ENCODE data around the gene ITK.

The ITK gene

DNA sequence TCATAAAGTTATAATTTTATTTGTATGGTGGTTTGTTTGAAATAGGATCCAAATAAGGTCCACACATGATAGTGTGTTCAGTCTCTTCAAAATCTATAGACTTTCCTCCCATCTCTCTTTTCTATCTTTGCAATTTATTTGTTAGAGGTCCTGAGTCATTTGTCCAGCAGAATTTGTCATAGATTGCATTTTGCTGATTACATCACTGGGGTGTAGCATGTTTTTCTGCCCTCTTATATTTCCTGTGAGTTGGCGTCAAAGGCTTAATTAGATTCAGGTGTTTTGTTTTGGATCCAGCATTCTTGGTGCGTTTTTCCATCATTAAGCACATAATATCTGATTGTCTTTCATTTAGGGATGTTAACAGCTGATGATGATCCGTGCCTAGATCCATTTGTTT lies 100.3 kb downstream of the ITK start:
- TF ChIP-seq, protein P1, sequence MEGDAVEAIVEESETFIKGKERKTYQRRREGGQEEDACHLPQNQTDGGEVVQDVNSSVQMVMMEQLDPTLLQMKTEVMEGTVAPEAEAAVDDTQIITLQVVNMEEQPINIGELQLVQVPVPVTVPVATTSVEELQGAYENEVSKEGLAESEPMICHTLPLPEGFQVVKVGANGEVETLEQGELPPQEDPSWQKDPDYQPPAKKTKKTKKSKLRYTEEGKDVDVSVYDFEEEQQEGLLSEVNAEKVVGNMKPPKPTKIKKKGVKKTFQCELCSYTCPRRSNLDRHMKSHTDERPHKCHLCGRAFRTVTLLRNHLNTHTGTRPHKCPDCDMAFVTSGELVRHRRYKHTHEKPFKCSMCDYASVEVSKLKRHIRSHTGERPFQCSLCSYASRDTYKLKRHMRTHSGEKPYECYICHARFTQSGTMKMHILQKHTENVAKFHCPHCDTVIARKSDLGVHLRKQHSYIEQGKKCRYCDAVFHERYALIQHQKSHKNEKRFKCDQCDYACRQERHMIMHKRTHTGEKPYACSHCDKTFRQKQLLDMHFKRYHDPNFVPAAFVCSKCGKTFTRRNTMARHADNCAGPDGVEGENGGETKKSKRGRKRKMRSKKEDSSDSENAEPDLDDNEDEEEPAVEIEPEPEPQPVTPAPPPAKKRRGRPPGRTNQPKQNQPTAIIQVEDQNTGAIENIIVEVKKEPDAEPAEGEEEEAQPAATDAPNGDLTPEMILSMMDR (IDR thresholded peaks at IDR 0.05; ENCODE audit: insufficient read depth, low read depth, low read length, missing control alignments): no peak

DNA sequence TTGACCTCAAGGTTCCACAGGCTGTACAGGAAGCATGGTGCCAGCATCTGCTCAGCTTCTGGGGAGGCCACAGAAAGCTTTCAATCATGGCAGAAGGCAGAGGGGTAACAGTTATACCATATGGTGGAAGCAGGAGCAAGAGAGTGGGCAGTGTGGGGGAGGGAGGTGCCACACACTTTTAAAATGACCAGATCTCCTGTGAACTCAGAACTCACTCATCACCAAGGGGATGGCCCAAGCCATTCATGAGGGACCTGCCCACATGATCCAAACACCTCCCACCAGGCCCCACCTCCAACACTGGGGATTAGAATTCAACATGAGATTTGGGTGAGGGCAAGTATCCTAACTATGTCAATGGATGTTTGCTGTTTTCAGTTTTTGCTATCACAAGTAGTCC lies 101.5 kb downstream of the ITK start:
- DNase-seq (ENCODE audit: low read depth): no peak
- TF ChIP-seq, protein P1 (IDR thresholded peaks at IDR 0.05; ENCODE audit: insufficient read depth, low read depth, low read length, missing control alignments): no peak
- no peak overlapping the region for H3K4me3 ChIP-seq (ENCODE audit: low read length)

More for the DNA sequence above, 100.3 kb downstream of the ITK start:
- no peak overlapping the region for H3K4me3 ChIP-seq (ENCODE audit: low read length)
- DNase-seq (ENCODE audit: low read depth): peak; percentile 81

DNA sequence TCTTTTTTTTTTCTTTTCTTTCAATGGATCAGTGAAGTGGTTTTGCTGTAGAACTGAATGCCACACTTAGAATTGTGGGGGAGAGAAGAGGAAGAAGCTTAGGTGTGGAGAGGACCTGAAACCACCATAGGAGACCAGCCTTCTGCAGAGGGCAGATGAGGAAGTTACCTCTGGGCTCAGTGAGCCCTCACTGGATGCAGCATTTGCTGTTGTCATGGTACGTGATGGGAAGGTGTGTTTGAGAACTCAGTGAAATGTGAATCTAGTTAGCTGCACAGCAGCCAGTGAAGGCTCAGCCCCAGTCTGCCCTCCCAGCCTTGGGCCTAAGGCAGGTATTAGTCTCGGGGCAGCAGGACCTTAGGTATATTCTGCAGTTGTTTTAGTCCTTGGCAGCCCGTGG lies 102.8 kb downstream of the ITK start:
- DNase-seq (ENCODE audit: low read depth): no peak
- TF ChIP-seq, protein P1 (IDR thresholded peaks at IDR 0.05; ENCODE audit: insufficient read depth, low read depth, low read length, missing control alignments): no peak
- no peak overlapping the region for H3K4me3 ChIP-seq (ENCODE audit: low read length)

DNA sequence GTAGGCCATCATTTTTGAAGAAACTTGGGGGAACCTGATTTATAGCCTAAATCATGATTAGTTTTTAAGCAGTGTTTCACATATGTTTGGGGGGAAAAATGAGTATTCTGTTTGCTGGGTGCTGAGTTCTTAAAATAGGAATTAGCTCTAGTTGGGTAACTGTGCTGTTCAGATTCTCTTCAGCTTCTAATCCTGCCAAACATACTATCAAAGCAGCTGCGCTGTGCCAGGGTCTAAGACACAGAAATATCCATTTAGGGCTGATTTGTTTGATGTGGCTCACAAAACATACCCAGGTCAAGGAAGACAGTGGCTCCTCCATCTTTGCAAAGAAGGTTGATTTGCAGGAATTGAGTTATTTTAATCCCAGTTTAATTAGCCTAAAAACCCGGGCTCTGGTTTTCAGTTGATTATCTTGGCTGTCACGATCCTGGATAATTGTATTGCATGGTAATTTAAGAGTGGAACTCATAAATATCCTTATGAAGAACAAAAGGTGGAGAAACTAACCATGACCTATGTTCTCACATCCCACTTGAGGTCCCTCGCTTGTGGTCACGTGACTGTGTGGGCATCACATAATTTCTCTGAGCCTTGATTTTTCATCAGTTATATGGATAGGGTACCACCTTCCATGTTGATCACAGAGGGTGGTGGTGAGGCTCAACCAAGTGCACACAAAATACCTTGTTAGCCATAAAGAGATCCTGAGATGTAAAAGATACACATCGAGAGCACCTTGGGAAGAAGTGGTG lies 104.0 kb downstream of the ITK start:
- H3K4me3 ChIP-seq (ENCODE audit: low read length): no peak overlapping the region
- TF ChIP-seq, protein P1 (IDR thresholded peaks at IDR 0.05; ENCODE audit: insufficient read depth, low read depth, low read length, missing control alignments): no peak
- no peak for DNase-seq (ENCODE audit: low read depth)

DNA sequence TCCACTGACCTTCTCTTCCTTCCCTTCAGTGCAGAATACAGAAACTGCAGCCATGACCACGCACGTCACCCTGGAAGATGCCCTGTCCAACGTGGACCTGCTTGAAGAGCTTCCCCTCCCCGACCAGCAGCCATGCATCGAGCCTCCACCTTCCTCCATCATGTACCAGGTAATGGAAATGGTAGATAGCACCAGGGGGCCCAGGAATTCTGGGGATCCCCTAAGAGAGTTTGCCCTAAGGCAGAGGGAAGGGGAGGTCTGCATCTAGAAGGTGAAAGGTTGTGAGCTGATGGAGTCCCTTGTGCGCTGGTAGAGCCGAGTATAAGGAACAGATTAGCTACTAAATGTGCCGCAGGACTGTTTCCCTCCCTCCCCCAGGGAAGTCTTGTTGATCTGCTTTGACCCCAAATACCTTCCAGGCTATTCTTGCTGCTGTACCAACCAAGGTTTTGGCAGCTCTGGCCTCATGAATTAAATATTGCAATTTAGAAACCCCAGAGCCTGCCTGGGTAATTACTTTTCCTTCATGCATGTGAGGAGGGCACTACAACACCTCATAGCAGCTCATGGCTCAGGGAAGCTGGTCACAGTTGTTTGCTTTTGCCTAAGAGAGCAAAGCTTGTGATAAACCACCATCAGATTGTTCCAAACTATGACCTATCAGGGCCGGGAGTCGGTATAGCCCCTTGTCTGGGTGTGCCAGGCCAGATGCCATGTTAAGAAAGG lies 104.8 kb downstream of the ITK start:
- no peak for DNase-seq (ENCODE audit: low read depth)

DNA sequence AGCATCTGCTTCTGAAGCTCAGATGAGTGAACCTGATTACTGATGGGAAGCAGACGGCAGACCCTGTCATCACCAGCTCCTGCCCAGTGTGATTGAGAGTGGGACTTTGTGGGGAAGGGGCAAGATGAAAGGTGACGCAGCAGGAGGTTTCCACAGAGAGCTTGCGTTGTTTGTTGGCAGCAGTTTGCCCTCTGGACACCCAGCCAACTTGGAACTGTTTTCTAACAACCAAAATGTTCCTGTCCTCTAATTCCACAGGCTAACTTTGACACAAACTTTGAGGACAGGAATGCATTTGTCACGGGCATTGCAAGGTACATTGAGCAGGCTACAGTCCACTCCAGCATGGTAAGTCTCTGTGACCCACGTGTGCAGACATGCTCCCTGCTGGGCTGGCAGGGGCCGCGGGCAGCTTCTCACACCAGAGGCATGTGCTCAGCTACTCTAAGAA lies 106.1 kb downstream of the ITK start:
- H3K4me3 ChIP-seq (ENCODE audit: low read length): no peak overlapping the region
- TF ChIP-seq, protein P1 (IDR thresholded peaks at IDR 0.05; ENCODE audit: insufficient read depth, low read depth, low read length, missing control alignments): no peak
- DNase-seq (ENCODE audit: low read depth): no peak

More for the DNA sequence above, 104.8 kb downstream of the ITK start:
- TF ChIP-seq, protein P1 (IDR thresholded peaks at IDR 0.05; ENCODE audit: insufficient read depth, low read depth, low read length, missing control alignments): no peak
- H3K4me3 ChIP-seq (ENCODE audit: low read length): no peak overlapping the region

All from epithelial cell of esophagus (primary cell).